A549 treated with dexamethasone at 1 μM for 4 hours (cell line): ENCODE data around the gene IFI6. TPM values are rescaled to one million over a fixed set of nuclear protein-coding genes. Genes with fewer than 3 reads are reported as not detected.

Source experiments
- total RNA-seq: library from RNA; stranded (reverse); fragments of 200-300 nt; extraction: Qiagen RNA extraction; gene quantifications from 5 replicates; pipeline ENCODE4 v1.2.3, GENCODE V29; 2022

Gene IFI6
- 9.1 to 12.1 TPM (median 10.5 TPM) in 5 replicates for total RNA-seq

GRCh38 chr1:27671964-27672749, at the start of gene IFI6:
Gene IFI6 (minus strand): TSS chr1:27672192. CDS start chr1:27669314, 2,878 bp downstream.

GRCh38 chr1:27634985-27635367, 37.0 kb downstream of the IFI6 start, which contains the start of gene FGR:
Gene FGR (minus strand): TSS chr1:27635185. CDS start chr1:27623916, 11,269 bp downstream.

Other genes with a start within 250 kb of the IFI6 start
- gene WASF2, start 182.0 kb downstream of the IFI6 start, total RNA-seq = 45.8 to 64.5 TPM (median 61.1 TPM) in 5 replicates
- gene AHDC1, start 68.0 kb downstream of the IFI6 start, total RNA-seq = 16.9 to 31.3 TPM (median 29.9 TPM) in 5 replicates
- gene FGR, start 37.0 kb downstream of the IFI6 start, total RNA-seq = 0.06 to 0.18 TPM (median 0.09 TPM) in 4 of 5 replicates, not detected in the other
- 5.2 to 6.7 TPM (median 6.5 TPM) in 5 replicates for gene FAM76A, start 53.8 kb upstream of the IFI6 start, total RNA-seq
- gene STX12, start 101.0 kb upstream of the IFI6 start, total RNA-seq = 7.8 to 11.8 TPM (median 9.6 TPM) in 5 replicates
- gene PPP1R8, start 158.6 kb upstream of the IFI6 start, total RNA-seq = 34.6 to 42.4 TPM (median 40.5 TPM) in 5 replicates
- 0.49 to 0.98 TPM (median 0.72 TPM) in 5 replicates for gene THEMIS2, start 200.4 kb upstream of the IFI6 start, total RNA-seq
- gene RPA2, start 242.4 kb upstream of the IFI6 start, total RNA-seq = 34.0 to 38.9 TPM (median 36.3 TPM) in 5 replicates